Gastroesophageal sphincter (tissue), 3 donors: ENCODE data around the gene SLC10A1.

Experiments
- CTCF ChIP-seq, 4 experiments: fragments of 200-600 bp in 2 of 4; fragments of 450-650 bp in 2 of 4; sonication (generic) in 1 of 4; IDR thresholded peaks; one replicate each; pipeline ENCODE4 v1.5.1; 2017 to 2019; ENCODE audit warnings: antibody characterized with exemption in 4 of 4, mild to moderate bottlenecking in 2 of 4, moderate library complexity in 2 of 4
- EP300 ChIP-seq: sonication (generic); formaldehyde crosslinking; IDR thresholded peaks from one replicate; pipeline ENCODE4 v1.6.1; 2017; ENCODE audit warnings: antibody characterized with exemption, mild to moderate bottlenecking
- POLR2AphosphoS5 ChIP-seq: sonication (generic); formaldehyde crosslinking; IDR thresholded peaks from one replicate; pipeline ENCODE4 v1.6.1; 2017; ENCODE audit warnings: antibody characterized with exemption

DNA sequence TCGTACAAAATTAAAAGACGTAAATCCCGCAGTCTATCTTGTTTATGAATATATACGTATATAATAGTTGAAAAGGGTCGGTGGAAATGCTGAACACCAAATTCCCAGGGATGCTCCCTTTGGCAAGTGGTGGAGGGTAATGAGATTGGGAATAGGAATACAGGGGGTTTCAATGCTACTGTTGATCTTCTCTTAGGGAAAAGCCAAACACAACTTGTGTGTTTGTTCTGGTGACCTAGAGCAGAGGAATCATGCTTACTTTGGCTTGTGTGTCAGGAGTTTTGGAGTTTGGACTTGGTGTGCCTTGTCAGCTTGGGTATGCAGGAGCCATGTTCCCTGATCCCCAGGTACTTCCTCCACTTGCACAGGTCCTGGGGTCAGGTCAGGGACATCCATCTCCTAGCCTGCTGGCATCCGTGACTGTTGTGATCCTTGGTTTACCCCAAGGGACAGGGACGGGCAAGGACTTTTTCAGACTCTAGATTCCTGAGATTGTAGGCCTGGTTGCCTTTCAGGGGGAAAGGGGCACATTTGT lies 4.1 kb downstream of the SLC10A1 start:
- TF ChIP-seq CTCF (IDR thresholded peaks at IDR 0.05): no peak
- TF ChIP-seq EP300: no peak
- no peak for TF ChIP-seq POLR2AphosphoS5
